Suprapubic skin (tissue), 4 donors: ENCODE results near the gene BRINP2.

Source experiments
- CTCF ChIP-seq, 2 donors: fragments of 200-600 bp in 1 of 2; fragments of 450-650 bp in 1 of 2; sonication (generic) in 1 of 2; IDR thresholded peaks; one replicate each; pipeline ENCODE4 v1.5.1; 2016 to 2019; ENCODE audit warnings: antibody characterized with exemption in 2 of 2, mild to moderate bottlenecking in 1 of 2, moderate library complexity in 1 of 2
- POLR2A ChIP-seq, 2 donors: fragments of 450-650 bp; IDR thresholded peaks; one replicate each; pipeline ENCODE4 v1.6.1; 2017; ENCODE audit warnings: antibody characterized with exemption in 2 of 2, mild to moderate bottlenecking in 2 of 2, moderate library complexity in 2 of 2
- POLR2AphosphoS5 ChIP-seq, 3 donors: sonication (generic); formaldehyde crosslinking; IDR thresholded peaks; one replicate each; pipeline ENCODE4 v1.6.1; 2017; ENCODE audit warnings: antibody characterized with exemption in 3 of 3

DNA sequence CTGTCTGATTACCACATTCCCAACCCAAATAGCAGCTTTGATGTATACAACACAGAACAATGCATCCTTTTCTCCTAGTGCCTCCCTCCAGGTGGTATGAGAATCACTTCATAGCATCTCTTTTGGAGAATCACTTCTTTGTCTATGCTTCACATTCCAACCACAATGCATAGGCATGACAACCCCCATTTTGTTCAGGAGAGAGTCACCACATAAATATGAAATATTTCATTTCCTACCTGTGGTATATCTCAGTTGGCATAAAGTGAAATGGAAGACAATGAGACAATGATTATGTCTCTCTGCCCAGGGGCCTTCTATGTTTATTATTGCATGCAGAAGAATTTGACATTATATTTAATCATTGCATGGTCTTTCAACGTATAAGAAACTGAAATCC is 112.2 kb downstream of the BRINP2 start:
- no peak for TF ChIP-seq CTCF (IDR thresholded peaks at IDR 0.05)
- TF ChIP-seq POLR2AphosphoS5 (IDR thresholded peaks at IDR 0.05): no peak
- no peak for TF ChIP-seq POLR2A (IDR thresholded peaks at IDR 0.05)
